GM23338 (cell line): ENCODE data around the gene STRIP1. TPM values are rescaled to one million over a fixed set of nuclear protein-coding genes. Genes with fewer than 3 reads are reported as not detected.

Experiments
- ATAC-seq: fragments of 200-7000 bp; cut with Tn5 transposase; 3 replicates; pipeline ENCODE4 v1.9.1; 2020
- DNase-seq: peaks from one replicate; pipeline ENCODE4 v3.0.0-alpha.2; 2015; ENCODE audit warnings: low spot score
- H2AFZ ChIP-seq: fragments of 200-600 bp; sonication (generic); 2 replicates; pipeline ENCODE4 v1.8.0; 2016; ENCODE audit warnings: antibody characterized with exemption, mild to moderate bottlenecking, moderate library complexity
- H3F3A ChIP-seq: fragments of 200-600 bp; sonication (generic); replicated peaks from 2 replicates; pipeline ENCODE4 v1.8.0; 2017; ENCODE audit warnings: antibody characterized with exemption, mixed run types, low read depth
- H3K27ac ChIP-seq: fragments of 200-600 bp; sonication (generic); 2 replicates; pipeline ENCODE4 v1.6.1; 2016; ENCODE audit warnings: low read depth
- H3K27me3 ChIP-seq: fragments of 200-600 bp; sonication (generic); 2 replicates; pipeline ENCODE4 v1.8.0; 2016; ENCODE audit warnings: mild to moderate bottlenecking, mixed run types, moderate library complexity; ENCODE audit not compliant: insufficient read depth
- H3K36me3 ChIP-seq: fragments of 200-600 bp; sonication (generic); 2 replicates; pipeline ENCODE4 v1.8.0; 2016; ENCODE audit warnings: mild to moderate bottlenecking; ENCODE audit not compliant: insufficient read depth
- H3K4me1 ChIP-seq: fragments of 200-600 bp; sonication (generic); 2 replicates; pipeline ENCODE4 v1.8.0; 2016; ENCODE audit warnings: mild to moderate bottlenecking, moderate library complexity; ENCODE audit not compliant: insufficient read depth
- H3K4me2 ChIP-seq: fragments of 200-600 bp; sonication (generic); 2 replicates; pipeline ENCODE4 v1.7.1; 2017; ENCODE audit warnings: mixed run types
- H3K4me3 ChIP-seq: fragments of 200-600 bp; sonication (generic); 2 replicates; pipeline ENCODE4 v1.6.1; 2016; ENCODE audit warnings: mixed run types
- H3K79me2 ChIP-seq: fragments of 200-600 bp; sonication (generic); replicated peaks from 2 replicates; pipeline ENCODE4 v1.8.0; 2017; ENCODE audit warnings: mild to moderate bottlenecking; ENCODE audit not compliant: insufficient read depth
- H3K9me2 ChIP-seq: fragments of 200-600 bp; sonication (generic); 2 replicates; pipeline ENCODE4 v1.8.0; 2017; ENCODE audit not compliant: insufficient read depth
- H4K20me1 ChIP-seq: fragments of 200-600 bp; sonication (generic); replicated peaks from 2 replicates; pipeline ENCODE4 v1.8.0; 2017; ENCODE audit warnings: mild to moderate bottlenecking; ENCODE audit not compliant: insufficient read depth
- H3K27ac Mint-ChIP-seq: 2 replicates; pipeline ENCODE4 v1.8.0; 2020; ENCODE audit warnings: inconsistent platforms, mild to moderate bottlenecking, moderate library complexity, mixed read lengths
- H3K27me3 Mint-ChIP-seq: 3 replicates; pipeline ENCODE4 v1.8.0; 2022; ENCODE audit warnings: low read depth, mild to moderate bottlenecking, moderate library complexity, mixed read lengths, inconsistent platforms; ENCODE audit not compliant: insufficient read depth, poor library complexity
- H3K36me3 Mint-ChIP-seq: 3 replicates; pipeline ENCODE4 v1.8.0; 2021; ENCODE audit warnings: low read depth, mild to moderate bottlenecking, inconsistent platforms, moderate library complexity, mixed read lengths
- H3K4me1 Mint-ChIP-seq: 3 replicates; pipeline ENCODE4 v1.8.0; 2020; ENCODE audit warnings: mild to moderate bottlenecking, inconsistent platforms, mixed read lengths
- H3K4me3 Mint-ChIP-seq: 3 replicates; pipeline ENCODE4 v1.8.0; 2021; ENCODE audit warnings: moderate library complexity, mild to moderate bottlenecking, inconsistent platforms, mixed read lengths
- H3K9me3 Mint-ChIP-seq: 3 replicates; pipeline ENCODE4 v1.8.0; 2020; ENCODE audit warnings: moderate library complexity, mild to moderate bottlenecking, inconsistent platforms, mixed read lengths
- CREB1 ChIP-seq: fragments of 250-450 bp; sonication (Bioruptor Pico); IDR thresholded peaks from 2 replicates; pipeline ENCODE4 v1.5.0; 2020; ENCODE audit warnings: low read depth, mild to moderate bottlenecking, moderate library complexity
- EZH2 ChIP-seq: fragments of 200-600 bp; sonication (generic); IDR thresholded peaks from one replicate; pipeline ENCODE4 v1.8.0; 2017; ENCODE audit warnings: antibody characterized with exemption, mild to moderate bottlenecking, low read depth; ENCODE audit not compliant: unreplicated experiment
- EZH2phosphoT487 ChIP-seq: fragments of 200-600 bp; sonication (generic); IDR thresholded peaks from one replicate; pipeline ENCODE4 v1.8.1; 2018; ENCODE audit warnings: antibody characterized with exemption; ENCODE audit not compliant: unreplicated experiment
- POLR2AphosphoS5 ChIP-seq: IDR thresholded peaks from 2 replicates; pipeline ENCODE4 v1.6.1; 2016; ENCODE audit warnings: antibody characterized with exemption, low read depth
- ZNF114 ChIP-seq: fragments of 250-450 bp; sonication (Bioruptor Pico); IDR thresholded peaks from 2 replicates; pipeline ENCODE4 v1.5.0; 2020; ENCODE audit warnings: mild to moderate bottlenecking, moderate library complexity
- ZNF331 ChIP-seq: fragments of 250-450 bp; sonication (Bioruptor Pico); IDR thresholded peaks from 2 replicates; pipeline ENCODE4 v1.5.0; 2020; ENCODE audit warnings: low read depth, mild to moderate bottlenecking, moderate library complexity
- polyA plus RNA-seq: library from polyadenylated mRNA; unstranded; fragments of >200 nt; fragmentation: Nextera tagmentation; extraction: Ambion mirVana; gene quantifications from 2 replicates; pipeline ENCODE4 v1.2.1, GENCODE V29; 2016
- total RNA-seq: library from RNA; depleted of rRNA; stranded (reverse); fragments of >200 nt; shearing (Covaris generic); gene quantifications from 2 replicates; pipeline ENCODE4 v1.2.3, GENCODE V29; 2014
- TF ChIP-seq, protein P1 (sequence below), 2 experiments: fragments of 200-600 bp in 1 of 2; sonication (generic) in 1 of 2; conservative IDR thresholded peaks; 2 replicates each; pipeline versions ENCODE4 v1.5.1 to v1.6.1; 2016 to 2017; ENCODE audit warnings: antibody characterized with exemption in 2 of 2, low read depth in 2 of 2, mild to moderate bottlenecking in 2 of 2, moderate library complexity in 1 of 2
- TF ChIP-seq, protein P2 (sequence below): IDR thresholded peaks from 2 replicates; pipeline ENCODE4 v1.6.1; 2016; ENCODE audit warnings: antibody characterized with exemption
- TF ChIP-seq, protein P3 (sequence below): fragments of 250-450 bp; sonication (Bioruptor Pico); IDR thresholded peaks from 2 replicates; pipeline ENCODE4 v1.5.0; 2020; ENCODE audit warnings: mild to moderate bottlenecking, moderate library complexity

The STRIP1 gene
- total and polyA plus RNA-seq, 2 experiments from 2014 or later = 17.2 to 50.6 TPM

DNA sequence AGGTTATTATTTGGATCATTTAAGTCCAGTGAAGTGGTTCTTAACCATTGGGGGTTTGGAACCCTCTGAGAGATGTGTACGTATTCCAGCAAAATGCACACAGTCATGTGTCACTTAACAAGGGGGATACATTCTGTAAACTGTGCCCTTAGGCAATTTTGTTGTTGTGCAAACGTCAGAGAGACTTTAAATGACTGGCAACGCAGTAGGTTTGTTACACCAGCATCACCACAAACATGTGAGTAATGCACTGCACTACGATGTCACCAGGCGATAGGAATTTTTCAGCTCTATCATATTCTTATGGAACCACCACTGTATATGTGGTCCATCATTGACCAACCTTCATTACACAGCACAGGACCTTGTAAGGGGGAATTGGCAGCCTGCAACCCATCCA is 37.9 kb upstream of the STRIP1 start:
- ATAC-seq (no peak), DNase-seq (no peak)
- TF ChIP-seq ZNF114 (CRISPR knock-in tag) = no peak
- TF ChIP-seq CREB1 = no peak
- TF ChIP-seq, protein P1, sequence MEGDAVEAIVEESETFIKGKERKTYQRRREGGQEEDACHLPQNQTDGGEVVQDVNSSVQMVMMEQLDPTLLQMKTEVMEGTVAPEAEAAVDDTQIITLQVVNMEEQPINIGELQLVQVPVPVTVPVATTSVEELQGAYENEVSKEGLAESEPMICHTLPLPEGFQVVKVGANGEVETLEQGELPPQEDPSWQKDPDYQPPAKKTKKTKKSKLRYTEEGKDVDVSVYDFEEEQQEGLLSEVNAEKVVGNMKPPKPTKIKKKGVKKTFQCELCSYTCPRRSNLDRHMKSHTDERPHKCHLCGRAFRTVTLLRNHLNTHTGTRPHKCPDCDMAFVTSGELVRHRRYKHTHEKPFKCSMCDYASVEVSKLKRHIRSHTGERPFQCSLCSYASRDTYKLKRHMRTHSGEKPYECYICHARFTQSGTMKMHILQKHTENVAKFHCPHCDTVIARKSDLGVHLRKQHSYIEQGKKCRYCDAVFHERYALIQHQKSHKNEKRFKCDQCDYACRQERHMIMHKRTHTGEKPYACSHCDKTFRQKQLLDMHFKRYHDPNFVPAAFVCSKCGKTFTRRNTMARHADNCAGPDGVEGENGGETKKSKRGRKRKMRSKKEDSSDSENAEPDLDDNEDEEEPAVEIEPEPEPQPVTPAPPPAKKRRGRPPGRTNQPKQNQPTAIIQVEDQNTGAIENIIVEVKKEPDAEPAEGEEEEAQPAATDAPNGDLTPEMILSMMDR (conservative IDR thresholded peaks at IDR 0.05; ENCODE audit: low read depth in 2 of 2) = no peak
- Mint-ChIP-seq H3K27me3 (peaks cover 6% of the 10 kb centered on the region), H3K4me1 (0 out of 3 replicates have a peak, but pooled peaks cover 2% of the 10 kb centered on the region), H3K4me3 (no peak overlapping the region), H3K36me3 (peaks cover 5% of the 10 kb centered on the region; the same call in 1 of the 3 replicates), H3K27ac (no peak overlapping the region), H3K9me3 (no peaks in the 10 kb centered on the region)
- Histone ChIP-seq H4K20me1 (peaks cover 34% of the 10 kb centered on the region), H3K4me3 (no peak overlapping the region), H3K79me2 (peaks cover 90% of the 10 kb centered on the region), H3K4me1 (no peaks in the 10 kb centered on the region), H3K36me3 (no peaks in the 10 kb centered on the region), H3K27me3 (no peaks in the 10 kb centered on the region), H2AFZ (no peak overlapping the region), H3F3A (no peaks in the 10 kb centered on the region), H3K27ac (no peak overlapping the region), H3K4me2 (no peak overlapping the region), H3K9me2 (no peaks in the 10 kb centered on the region)

DNA sequence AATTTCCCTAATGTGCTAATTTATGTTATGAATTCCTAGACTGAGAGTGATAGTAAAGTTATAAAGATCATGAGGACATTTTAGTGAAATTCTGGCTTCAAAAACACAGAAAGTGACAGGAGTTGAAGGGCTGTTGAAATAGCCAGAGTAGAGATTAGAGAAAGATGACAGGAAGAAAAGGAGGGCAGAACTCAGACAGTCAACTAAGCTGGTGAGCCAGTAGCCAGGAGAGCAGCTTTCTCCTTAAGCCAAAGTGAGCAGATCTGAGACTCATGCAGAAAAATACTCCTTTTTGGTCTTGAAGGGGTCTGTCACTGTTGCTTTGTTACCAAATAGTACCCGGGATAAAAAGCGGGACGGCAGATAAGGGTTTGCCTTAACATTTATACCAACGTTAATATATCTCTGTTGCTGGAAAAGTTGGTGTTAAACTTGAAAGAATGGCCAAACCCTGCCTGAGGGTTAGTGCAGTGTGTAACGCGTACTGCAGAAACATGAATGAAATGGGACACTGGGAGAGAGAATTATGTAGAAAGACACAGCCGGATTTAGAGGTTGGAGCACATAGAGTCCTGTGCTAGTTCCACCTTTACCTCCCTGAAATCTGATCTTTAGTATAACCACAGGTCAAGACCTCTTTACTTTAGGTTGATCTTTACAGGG is 37.1 kb upstream of the STRIP1 start:
- peaks cover 85% of the 10 kb centered on the region for H3K79me2 ChIP-seq
- TF ChIP-seq, protein P2, sequence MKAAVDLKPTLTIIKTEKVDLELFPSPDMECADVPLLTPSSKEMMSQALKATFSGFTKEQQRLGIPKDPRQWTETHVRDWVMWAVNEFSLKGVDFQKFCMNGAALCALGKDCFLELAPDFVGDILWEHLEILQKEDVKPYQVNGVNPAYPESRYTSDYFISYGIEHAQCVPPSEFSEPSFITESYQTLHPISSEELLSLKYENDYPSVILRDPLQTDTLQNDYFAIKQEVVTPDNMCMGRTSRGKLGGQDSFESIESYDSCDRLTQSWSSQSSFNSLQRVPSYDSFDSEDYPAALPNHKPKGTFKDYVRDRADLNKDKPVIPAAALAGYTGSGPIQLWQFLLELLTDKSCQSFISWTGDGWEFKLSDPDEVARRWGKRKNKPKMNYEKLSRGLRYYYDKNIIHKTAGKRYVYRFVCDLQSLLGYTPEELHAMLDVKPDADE = no peak
- TF ChIP-seq POLR2AphosphoS5 (no peak), CREB1 (no peak), EZH2phosphoT487 (no peak), EZH2 (no peak), ZNF331 (CRISPR knock-in tag) (no peak)
- TF ChIP-seq, protein P3, sequence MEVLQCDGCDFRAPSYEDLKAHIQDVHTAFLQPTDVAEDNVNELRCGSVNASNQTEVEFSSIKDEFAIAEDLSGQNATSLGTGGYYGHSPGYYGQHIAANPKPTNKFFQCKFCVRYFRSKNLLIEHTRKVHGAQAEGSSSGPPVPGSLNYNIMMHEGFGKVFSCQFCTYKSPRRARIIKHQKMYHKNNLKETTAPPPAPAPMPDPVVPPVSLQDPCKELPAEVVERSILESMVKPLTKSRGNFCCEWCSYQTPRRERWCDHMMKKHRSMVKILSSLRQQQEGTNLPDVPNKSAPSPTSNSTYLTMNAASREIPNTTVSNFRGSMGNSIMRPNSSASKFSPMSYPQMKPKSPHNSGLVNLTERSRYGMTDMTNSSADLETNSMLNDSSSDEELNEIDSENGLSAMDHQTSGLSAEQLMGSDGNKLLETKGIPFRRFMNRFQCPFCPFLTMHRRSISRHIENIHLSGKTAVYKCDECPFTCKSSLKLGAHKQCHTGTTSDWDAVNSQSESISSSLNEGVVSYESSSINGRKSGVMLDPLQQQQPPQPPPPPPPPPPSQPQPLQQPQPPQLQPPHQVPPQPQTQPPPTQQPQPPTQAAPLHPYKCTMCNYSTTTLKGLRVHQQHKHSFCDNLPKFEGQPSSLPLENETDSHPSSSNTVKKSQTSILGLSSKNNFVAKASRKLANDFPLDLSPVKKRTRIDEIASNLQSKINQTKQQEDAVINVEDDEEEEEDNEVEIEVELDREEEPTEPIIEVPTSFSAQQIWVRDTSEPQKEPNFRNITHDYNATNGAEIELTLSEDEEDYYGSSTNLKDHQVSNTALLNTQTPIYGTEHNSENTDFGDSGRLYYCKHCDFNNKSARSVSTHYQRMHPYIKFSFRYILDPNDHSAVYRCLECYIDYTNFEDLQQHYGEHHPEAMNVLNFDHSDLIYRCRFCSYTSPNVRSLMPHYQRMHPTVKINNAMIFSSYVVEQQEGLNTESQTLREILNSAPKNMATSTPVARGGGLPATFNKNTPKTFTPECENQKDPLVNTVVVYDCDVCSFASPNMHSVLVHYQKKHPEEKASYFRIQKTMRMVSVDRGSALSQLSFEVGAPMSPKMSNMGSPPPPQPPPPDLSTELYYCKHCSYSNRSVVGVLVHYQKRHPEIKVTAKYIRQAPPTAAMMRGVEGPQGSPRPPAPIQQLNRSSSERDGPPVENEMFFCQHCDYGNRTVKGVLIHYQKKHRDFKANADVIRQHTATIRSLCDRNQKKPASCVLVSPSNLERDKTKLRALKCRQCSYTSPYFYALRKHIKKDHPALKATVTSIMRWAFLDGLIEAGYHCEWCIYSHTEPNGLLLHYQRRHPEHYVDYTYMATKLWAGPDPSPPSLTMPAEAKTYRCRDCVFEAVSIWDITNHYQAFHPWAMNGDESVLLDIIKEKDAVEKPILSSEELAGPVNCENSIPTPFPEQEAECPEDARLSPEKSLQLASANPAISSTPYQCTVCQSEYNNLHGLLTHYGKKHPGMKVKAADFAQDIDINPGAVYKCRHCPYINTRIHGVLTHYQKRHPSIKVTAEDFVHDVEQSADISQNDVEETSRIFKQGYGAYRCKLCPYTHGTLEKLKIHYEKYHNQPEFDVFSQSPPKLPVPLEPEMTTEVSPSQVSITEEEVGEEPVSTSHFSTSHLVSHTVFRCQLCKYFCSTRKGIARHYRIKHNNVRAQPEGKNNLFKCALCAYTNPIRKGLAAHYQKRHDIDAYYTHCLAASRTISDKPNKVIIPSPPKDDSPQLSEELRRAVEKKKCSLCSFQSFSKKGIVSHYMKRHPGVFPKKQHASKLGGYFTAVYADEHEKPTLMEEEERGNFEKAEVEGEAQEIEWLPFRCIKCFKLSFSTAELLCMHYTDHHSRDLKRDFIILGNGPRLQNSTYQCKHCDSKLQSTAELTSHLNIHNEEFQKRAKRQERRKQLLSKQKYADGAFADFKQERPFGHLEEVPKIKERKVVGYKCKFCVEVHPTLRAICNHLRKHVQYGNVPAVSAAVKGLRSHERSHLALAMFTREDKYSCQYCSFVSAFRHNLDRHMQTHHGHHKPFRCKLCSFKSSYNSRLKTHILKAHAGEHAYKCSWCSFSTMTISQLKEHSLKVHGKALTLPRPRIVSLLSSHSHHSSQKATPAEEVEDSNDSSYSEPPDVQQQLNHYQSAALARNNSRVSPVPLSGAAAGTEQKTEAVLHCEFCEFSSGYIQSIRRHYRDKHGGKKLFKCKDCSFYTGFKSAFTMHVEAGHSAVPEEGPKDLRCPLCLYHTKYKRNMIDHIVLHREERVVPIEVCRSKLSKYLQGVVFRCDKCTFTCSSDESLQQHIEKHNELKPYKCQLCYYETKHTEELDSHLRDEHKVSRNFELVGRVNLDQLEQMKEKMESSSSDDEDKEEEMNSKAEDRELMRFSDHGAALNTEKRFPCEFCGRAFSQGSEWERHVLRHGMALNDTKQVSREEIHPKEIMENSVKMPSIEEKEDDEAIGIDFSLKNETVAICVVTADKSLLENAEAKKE (CRISPR knock-in tag) = no peak
- TF ChIP-seq, protein P1 (conservative IDR thresholded peaks at IDR 0.05; ENCODE audit: low read depth in 2 of 2) = no peak

More for the DNA sequence above, 37.1 kb upstream of the STRIP1 start:
- no peaks in the 10 kb centered on the region for H3K36me3 ChIP-seq
- H4K20me1 ChIP-seq = peaks cover 34% of the 10 kb centered on the region
- Mint-ChIP-seq H3K27me3 (peaks cover 6% of the 10 kb centered on the region), H3K9me3 (no peaks in the 10 kb centered on the region), H3K27ac (no peak overlapping the region), H3K4me3 (no peak overlapping the region), H3K4me1 (peaks cover 6% of the 10 kb centered on the region; the same call in 2 of the 3 replicates), H3K36me3 (peaks cover 5% of the 10 kb centered on the region; the same call in 1 of the 3 replicates)
- no peak overlapping the region; the same call in 1 of the 2 replicates for H3K27ac ChIP-seq
- ATAC-seq (no peak), DNase-seq (no peak)
- H3K9me2 ChIP-seq = no peaks in the 10 kb centered on the region
- peaks cover 5% of the 10 kb centered on the region; the same call in 1 of the 2 replicates for H3K4me1 ChIP-seq
- no peaks in the 10 kb centered on the region for H3F3A ChIP-seq
- H3K4me2 ChIP-seq = no peak overlapping the region
- no peak overlapping the region for H3K4me3 ChIP-seq
- no peak overlapping the region for H2AFZ ChIP-seq
- H3K27me3 ChIP-seq = no peaks in the 10 kb centered on the region
